ENCODE measurements around the gene SS18L1.
A peak's percentile ranks its signal among the peaks of the same experiment; 100 is the strongest.

Gene SS18L1

GRCh38 chr20:62216636-62217566, 73.3 kb downstream of the SS18L1 start:
- DNase-seq: no peak

GRCh38 chr20:62217913-62218773, 74.6 kb downstream of the SS18L1 start:
- no peak for DNase-seq

DNA sequence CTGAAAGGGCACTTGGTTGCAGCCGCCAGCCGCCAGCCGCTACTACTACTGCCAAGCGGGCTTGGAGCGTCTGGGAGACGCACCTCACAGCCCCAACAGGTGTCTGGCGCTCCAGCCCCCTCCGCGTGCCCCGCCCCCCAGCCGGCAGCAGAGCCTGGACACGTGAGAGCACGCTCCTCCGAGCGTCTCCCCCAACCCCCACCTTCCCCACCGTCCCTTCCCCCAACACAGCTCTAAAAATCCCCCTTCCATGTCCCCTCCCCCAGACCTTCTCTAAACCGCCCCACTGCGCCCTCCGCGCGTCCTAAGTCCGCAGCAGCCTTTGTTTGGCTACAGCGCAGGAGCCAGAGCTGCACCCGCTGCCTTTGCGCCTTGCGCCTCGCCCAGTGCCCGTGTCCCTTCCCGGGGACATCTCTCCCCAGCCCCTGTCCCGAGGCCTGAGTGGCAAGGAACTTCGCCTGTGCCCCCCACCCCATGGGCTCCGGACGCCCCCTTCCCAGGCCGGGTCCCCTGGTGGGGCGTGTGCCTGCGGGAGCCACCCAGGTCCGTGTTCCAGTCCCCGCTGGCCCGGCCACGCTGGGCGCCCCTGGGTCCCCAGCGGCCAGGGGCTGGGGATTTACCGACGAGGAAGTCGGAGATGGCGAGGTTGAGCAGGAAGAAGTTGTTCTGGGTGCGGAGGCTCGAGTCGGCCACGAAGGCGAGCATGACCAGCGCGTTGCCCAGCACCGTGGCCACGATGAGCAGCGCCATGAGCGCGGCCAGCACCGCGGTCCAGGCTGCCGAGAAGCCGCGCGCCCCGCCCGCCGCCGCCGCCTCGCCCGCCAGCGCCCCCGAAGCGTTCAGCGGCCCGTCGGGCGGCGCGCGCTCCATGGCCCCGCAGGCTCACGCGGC, 75.8 kb downstream of the SS18L1 start:
- DNase-seq: no peak

- DNase-seq: peak; percentile 72
Measured at GRCh38 chr20:62219992-62220665, 76.6 kb downstream of the SS18L1 start, which contains the start of gene HRH3. HRH3 (minus strand) TSS chr20:62220278; CDS start chr20:62219970, 308 bp downstream.

DNA sequence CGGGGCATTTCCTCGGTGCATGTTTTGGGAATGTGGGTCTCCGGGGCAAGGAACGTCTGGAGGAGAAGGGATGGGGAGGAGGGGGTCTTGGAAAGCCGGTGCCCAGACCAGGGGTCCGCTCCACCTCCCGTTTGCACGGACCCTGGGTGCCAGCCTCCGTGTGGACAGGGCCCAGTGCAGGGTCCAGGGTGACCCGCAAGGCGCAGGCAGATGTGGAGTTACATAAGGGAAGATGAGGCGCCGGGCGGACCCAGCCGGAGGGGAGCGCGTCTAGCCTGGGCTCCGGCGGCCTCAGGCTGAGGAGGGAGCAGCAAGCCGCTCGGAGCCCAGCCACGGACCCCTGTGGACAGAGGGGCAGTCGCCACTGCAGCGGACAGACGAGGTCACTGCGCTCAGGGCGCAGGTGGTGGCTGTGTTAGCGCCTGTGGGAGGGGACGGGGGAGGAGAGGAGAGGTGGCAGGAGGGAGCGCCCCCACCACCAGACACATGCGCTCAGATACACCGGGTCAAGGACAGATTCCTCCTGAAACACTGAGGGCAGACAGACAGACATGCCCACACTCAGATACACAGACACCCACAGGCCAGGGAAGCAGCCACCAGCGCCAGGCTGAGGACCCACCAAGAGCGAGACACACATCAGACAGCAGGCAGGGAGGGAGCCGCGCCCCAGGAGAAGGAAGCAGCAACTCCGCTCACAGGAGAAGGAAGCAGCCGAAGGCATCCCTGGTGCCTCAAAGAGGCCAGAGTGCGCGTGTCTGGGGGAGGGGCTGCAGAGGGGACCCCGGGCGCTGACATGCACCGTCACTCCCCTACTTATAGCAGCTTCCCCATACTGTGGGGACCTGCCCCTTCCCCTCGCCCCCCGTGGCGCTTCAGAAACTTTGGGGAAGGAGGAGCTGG, 77.3 kb downstream of the SS18L1 start:
- DNase-seq: no peak

DNA sequence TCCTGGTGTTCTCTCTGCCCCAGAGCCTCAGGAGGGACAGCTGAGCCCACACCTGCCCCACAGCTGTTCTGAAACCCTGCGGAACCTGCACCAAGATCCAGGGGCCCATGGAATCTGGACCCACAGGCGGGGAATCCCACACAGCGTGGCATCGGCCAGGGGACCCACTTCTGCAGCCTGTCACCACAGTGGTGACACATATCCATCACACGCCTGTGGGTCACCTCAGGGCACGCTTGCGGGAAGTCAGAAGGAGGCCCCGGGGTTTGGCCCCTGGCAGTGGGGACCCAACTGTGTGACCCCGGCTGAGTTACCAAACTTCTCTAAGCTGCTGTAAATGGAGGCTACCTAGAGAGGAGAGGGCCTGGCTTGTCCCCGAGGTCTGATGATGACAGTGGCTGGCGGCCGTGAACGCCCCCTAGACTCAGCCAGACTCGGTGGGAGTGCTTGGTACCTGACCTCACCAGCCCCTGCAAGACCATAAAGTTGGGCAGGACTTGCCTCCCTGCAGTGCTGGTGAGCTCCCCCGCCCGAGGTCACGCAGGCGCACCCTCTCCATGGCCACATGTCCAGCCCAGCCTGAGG, 78.8 kb downstream of the SS18L1 start:
- DNase-seq: no peak

DNA sequence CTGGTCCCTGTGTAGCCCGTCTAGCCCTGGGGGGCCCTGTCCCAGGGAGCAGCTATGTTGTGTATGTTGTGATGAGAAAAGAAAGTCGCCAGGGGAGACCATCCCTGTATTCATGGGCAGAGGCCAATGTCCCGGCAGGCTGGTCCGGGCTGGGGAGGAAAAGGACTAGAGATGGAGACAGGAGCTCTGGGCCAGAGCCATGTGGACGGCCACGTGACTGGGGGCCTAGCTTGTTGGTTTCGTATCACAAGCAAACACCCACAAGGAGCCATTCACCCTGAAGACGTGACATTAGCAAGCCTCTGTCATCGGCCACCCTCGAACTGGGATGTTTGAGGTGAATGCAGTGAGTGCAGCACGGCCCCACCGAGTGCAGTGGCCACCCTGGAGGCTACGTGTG, 79.4 kb downstream of the SS18L1 start:
- DNase-seq: no peak

GRCh38 chr20:62223571-62223970, 80.0 kb downstream of the SS18L1 start:
- no peak for DNase-seq

DNA sequence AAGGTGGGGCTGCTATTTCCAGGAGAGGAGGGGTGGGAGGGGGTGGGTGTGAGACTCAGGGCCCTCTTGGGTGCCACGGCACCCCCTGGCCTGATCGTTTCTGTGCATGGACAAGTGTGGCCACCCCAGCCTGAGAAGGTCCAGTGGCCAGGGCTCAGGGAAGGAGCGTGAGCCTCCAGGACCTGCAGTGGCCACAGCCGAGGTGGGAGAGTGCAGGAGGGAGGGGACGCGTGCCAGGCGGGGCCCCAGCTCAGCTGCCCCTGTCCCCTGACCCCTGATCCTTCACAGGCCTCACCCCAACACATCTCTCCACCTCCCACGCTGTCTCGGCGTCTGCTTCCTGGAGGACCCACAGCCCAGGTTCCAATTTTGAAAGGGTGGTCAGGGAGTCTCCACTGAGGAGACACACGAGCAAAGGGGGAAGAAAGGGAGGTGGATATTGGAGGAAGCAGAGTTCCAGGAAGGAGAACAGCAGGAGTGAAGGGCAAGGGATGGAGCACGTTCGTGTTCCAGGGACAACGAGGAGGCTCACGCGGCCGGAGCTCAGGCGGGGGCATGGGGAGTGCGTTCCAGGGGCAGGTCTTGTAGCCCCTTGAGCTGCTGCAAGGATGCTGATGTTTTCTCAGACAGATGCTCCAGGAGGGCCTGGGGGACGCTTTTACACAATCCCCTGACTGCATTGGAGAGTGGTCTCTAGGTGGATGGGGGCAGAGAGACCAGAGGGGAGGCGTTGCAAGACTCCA, 80.7 kb downstream of the SS18L1 start:
- DNase-seq: no peak

DNA sequence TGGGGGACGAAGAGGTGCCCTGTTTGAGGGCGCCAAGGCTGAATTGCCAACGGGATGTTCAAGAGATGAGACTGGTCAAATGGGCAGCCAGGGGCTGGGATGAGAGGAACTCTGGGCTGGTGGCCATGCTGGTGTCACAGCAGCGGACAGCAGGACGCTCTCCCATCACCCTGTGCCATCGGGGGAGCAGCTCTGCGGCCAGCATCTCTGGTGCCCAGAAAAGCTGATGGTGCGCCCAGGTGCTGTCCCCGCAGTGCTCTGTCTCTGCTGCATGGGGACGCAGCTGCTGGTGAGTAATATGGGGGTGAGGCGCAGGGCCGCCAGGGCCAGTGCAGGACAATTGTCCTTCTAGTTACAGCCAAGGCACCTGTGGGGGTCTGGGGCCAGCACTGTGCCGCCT, 81.5 kb downstream of the SS18L1 start:
- no peak for DNase-seq

- DNase-seq: no peak
Measured at GRCh38 chr20:62225820-62226635, 82.5 kb downstream of the SS18L1 start.

GRCh38 chr20:62226707-62227590, 83.4 kb downstream of the SS18L1 start:
- no peak for DNase-seq

DNA sequence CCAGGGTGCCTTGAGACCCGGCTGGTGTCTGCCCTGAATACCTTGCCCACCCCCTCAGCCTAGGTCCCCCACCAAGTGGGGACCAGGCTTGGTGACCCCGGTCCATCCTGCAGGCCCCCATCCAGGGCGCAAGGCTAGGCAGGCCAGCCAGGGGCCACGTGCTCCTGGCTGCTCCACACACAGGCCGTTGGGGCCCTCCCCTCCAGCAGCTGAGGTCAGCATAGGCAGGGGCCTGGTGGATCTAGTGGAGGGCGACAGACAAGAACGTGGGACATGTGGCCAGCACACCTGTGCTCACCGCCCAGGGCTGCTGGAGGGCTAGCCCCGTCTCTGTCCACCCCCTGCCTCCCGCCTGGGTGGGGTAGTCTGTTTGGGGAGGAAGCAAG, 84.0 kb downstream of the SS18L1 start:
- no peak for DNase-seq

DNA sequence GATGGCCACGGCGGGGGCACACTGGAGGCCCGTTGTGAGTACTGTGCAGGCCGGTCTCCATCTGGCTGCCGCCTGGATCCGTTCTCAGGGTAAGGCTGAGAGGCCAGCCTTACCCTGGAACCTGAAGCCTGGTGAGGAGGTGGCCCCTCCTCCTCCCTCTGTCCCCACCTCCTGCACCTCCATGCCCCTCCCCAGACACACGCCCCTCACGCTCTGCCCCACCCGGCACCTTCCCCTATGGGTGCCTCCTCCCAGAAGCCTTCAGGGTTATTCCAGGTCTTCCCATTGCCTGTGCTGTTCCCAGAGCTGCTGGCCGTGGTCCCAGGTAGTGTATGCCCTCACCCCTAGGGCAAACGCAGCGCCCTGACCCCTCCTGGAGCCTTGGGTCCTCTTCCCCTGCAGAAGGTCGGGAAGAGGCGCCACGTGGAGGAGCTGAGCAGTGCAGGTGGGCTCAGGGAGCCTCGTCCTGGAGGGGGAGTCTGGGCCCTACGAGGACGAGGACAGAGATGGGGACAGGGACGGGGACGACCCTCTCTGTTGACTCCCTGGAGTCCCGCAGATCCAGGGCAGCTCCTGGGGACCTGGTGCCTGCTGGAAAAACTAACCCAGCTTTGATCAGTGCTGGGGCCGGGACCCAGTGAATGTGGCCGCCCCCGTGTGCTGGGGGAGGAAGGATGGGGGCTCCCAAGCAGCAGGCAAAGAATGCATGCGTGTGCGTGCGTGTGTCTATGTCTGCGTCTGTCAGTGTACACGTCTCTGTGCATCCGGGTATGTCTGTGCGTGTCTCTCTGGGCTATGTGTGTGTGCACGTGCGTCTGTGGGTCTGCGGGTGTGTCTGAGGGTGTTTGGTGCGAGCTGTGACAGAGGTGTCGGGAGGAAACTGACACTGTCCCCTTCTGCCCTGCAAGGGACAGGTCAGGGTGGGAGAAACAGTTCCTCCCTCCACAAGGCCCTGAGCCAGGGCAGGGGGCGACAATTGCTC, 84.7 kb downstream of the SS18L1 start:
- DNase-seq: no peak

DNA sequence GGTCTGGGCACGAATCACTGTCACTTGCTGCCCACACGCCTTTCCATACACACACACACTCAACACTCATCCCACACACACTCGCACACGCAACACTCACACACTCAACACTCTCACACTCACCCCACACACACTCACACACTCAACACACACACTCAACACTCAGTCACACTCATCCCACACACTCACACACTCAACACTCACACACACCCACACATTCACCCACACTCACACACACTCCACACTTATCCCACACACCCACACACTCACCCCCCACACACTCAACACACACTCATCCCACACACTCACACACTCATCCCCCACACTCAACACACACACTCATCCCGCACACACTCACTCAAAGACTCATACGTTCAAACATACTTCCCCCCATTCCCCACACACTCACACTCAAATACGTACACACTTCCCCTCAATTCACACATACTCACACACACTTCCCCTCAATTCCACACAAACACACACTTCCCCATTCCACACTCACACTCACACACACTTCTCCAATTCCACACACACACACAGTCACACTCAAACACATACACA, 85.5 kb downstream of the SS18L1 start:
- DNase-seq: no peak

DNA sequence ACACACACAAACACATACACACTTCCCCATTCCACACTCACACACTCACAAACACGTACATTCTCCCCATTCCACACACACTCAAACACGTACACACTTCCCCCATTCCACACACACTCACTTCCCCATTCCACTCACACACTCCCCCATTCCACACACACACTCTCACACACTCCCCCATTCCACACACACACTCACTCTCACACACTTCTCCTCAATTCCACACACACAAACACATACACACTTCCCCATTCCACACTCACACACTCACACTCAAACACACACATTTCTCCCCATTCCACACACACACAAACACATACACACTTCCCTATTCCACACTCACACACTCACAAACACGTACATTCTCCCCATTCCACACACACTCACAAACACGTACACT, 86.1 kb downstream of the SS18L1 start:
- no peak for DNase-seq

All from hematopoietic multipotent progenitor cell treated with erythropoietin and hydrocortisone succinate and interleukin-3 and kit ligand, for 4 days (in vitro differentiated cells).